ENCODE results near the gene GLI3.

DNA sequence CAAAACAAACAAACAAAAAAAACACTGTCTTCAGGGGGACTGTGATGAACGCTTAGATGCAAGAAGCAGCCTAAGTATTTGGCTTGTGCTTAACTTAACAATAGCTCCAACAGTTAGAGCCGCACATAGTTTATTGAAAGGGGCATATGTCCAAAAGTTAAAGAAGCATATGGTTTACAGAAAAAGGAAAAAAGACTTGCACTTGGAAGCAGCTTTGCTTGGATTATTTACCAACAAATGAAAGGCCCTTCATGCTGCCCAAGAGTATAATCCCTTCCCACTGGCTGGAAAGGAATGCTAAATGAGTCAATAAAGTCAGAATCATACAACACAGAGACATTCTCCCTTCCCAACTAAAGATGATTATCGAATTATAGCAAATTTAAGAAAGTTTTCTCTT lies 77.9 kb downstream of the GLI3 start:
- TF ChIP-seq POLR2A (IDR thresholded peaks at IDR 0.05; ENCODE audit: low read depth, low read length), result no peak
- TF ChIP-seq SPI1 (IDR thresholded peaks at IDR 0.05; ENCODE audit: low read depth, low read length), result no peak
